DOHH2 (cell line): ENCODE data around the gene CPZ.
"Not testable (repeated sequence)": the region's sequence is repeated elsewhere in the genome, so short reads cannot be mapped to it uniquely, and the experiment has no call there.

Source experiments
- H3F3A ChIP-seq: fragments of 200-600 bp; sonication (generic), shearing (Covaris generic); 2 replicates; pipeline ENCODE4 v1.6.0; 2016; ENCODE audit warnings: antibody characterized with exemption, mild to moderate bottlenecking; ENCODE audit not compliant: control insufficient read depth, insufficient read depth
- H3K27ac ChIP-seq: fragments of 200-600 bp; sonication (generic); 2 replicates; pipeline ENCODE4 v1.5.1; 2014; ENCODE audit warnings: low read depth, mild to moderate bottlenecking, low read length, moderate library complexity
- H3K27me3 ChIP-seq: fragments of 200-600 bp; sonication (generic); 2 replicates; pipeline ENCODE4 v1.6.1; 2014; ENCODE audit warnings: mild to moderate bottlenecking, low read length, mixed read lengths; ENCODE audit not compliant: control insufficient read depth
- H3K36me3 ChIP-seq: fragments of 200-600 bp; sonication (generic); 2 replicates; pipeline ENCODE4 v1.6.1; 2014; ENCODE audit warnings: mild to moderate bottlenecking, low read length, moderate library complexity, mixed read lengths; ENCODE audit not compliant: control insufficient read depth
- H3K4me1 ChIP-seq: fragments of 200-600 bp; sonication (generic); 2 replicates; pipeline ENCODE4 v1.6.1; 2014; ENCODE audit warnings: mild to moderate bottlenecking, low read length, mixed read lengths; ENCODE audit not compliant: control insufficient read depth
- H3K4me2 ChIP-seq: fragments of 200-600 bp; sonication (generic); 2 replicates; pipeline ENCODE4 v1.6.0; 2014; ENCODE audit warnings: mild to moderate bottlenecking, low read length, moderate library complexity
- H3K4me3 ChIP-seq: fragments of 200-600 bp; sonication (generic); 2 replicates; pipeline ENCODE4 v1.5.1; 2014; ENCODE audit warnings: mild to moderate bottlenecking, low read length, mixed read lengths
- H3K79me2 ChIP-seq: fragments of 200-600 bp; sonication (generic); 2 replicates; pipeline ENCODE4 v1.6.1; 2014; ENCODE audit warnings: mild to moderate bottlenecking, low read length, mixed read lengths; ENCODE audit not compliant: control insufficient read depth
- H3K9me2 ChIP-seq: fragments of 200-600 bp; sonication (generic); replicated peaks from 2 replicates; pipeline ENCODE4 v1.6.1; 2014; ENCODE audit warnings: mild to moderate bottlenecking, low read length, mixed read lengths; ENCODE audit not compliant: control insufficient read depth
- H3K9me3 ChIP-seq: fragments of 200-600 bp; sonication (generic); 2 replicates; pipeline ENCODE4 v1.6.1; 2014; ENCODE audit warnings: antibody characterized with exemption, low read length, mixed read lengths; ENCODE audit not compliant: control insufficient read depth, insufficient read depth
- H4K20me1 ChIP-seq: fragments of 200-600 bp; sonication (generic); 2 replicates; pipeline ENCODE4 v1.6.0; 2014; ENCODE audit warnings: low read depth, mild to moderate bottlenecking, antibody characterized with exemption, low read length, moderate library complexity; ENCODE audit not compliant: control insufficient read depth, insufficient read depth
- EZH2phosphoT487 ChIP-seq: fragments of 200-600 bp; sonication (generic); IDR thresholded peaks from 2 replicates; pipeline ENCODE4 v1.6.1; 2017; ENCODE audit warnings: borderline replicate concordance, mild to moderate bottlenecking, antibody characterized with exemption, low read length, moderate library complexity, mixed read lengths
- TF ChIP-seq, protein P1 (sequence below): fragments of 200-600 bp; sonication (generic); IDR thresholded peaks from one replicate; pipeline ENCODE4 v1.5.1; 2014; ENCODE audit warnings: antibody characterized with exemption, mild to moderate bottlenecking, low read depth, low read length; ENCODE audit not compliant: poor library complexity, severe bottlenecking

CPZ gene

DNA sequence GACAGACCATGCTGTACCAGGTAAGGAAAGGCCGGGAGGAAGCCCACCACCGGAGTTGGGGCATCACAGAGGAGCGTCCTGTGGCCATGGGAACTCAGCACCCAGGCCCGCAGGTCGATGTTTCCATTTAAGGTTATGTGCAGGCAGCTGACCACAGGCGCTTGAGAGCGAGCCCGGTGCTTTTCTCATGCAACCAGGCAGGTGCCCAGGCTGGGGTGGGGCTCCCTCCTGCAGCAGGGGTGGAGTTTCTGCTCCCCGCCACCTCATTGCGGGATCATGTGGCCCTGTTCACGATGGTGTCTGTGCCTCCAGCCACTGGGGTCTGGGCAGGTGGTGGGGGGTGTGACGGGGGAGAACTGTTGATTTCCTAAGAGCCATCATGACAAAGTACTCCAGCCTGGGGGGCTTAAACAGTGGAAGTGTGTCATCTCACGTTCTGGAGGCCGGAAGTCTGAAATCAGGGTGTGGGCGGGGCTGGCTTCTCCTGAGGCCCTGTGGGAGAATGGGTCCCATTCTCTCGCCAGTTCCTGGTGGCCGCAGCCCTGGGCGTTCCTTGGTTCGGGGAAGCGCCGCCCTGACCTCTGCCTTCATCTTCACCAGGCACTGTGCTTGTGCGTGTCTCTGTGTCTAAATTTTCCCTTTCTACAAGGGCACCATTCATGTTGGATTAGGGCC, 60.9 kb downstream of the CPZ start:
- H3K36me3 ChIP-seq = no peaks in the 10 kb centered on the region
- no peaks in the 10 kb centered on the region for H3K9me3 ChIP-seq
- no peak overlapping the region for H3K27ac ChIP-seq
- TF ChIP-seq, protein P1, sequence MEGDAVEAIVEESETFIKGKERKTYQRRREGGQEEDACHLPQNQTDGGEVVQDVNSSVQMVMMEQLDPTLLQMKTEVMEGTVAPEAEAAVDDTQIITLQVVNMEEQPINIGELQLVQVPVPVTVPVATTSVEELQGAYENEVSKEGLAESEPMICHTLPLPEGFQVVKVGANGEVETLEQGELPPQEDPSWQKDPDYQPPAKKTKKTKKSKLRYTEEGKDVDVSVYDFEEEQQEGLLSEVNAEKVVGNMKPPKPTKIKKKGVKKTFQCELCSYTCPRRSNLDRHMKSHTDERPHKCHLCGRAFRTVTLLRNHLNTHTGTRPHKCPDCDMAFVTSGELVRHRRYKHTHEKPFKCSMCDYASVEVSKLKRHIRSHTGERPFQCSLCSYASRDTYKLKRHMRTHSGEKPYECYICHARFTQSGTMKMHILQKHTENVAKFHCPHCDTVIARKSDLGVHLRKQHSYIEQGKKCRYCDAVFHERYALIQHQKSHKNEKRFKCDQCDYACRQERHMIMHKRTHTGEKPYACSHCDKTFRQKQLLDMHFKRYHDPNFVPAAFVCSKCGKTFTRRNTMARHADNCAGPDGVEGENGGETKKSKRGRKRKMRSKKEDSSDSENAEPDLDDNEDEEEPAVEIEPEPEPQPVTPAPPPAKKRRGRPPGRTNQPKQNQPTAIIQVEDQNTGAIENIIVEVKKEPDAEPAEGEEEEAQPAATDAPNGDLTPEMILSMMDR = no peak
- no peak for TF ChIP-seq EZH2phosphoT487
- H3K79me2 ChIP-seq = no peaks in the 10 kb centered on the region
- no peak overlapping the region for H3K4me2 ChIP-seq
- H3K4me3 ChIP-seq = no peak overlapping the region
- no peaks in the 10 kb centered on the region for H4K20me1 ChIP-seq
- H3F3A ChIP-seq = no peaks in the 10 kb centered on the region
- no peaks in the 10 kb centered on the region for H3K27me3 ChIP-seq
- H3K9me2 ChIP-seq = no peaks in the 10 kb centered on the region
- no peaks in the 10 kb centered on the region for H3K4me1 ChIP-seq

DNA sequence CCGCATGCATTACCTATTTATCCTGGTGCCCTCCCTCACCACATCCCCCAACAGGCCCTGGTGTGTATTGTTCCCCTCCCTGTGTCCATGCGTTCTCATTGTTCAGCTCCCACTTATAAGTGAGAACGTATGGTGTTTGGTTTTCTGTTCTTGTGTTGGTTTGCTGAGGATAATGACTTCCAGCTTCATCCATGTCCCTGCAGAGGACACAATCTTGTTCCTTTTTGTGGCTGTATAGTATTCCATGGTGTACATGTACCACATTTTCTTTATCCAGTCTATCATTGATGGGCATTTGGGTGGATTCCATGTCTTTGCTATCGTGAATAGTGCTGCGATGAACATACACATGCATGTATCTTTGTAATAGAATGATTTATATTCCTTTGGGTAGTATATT, 61.6 kb downstream of the CPZ start:
- H3F3A ChIP-seq, H3K27me3 ChIP-seq, H3K9me2 ChIP-seq, H4K20me1 ChIP-seq, H3K4me1 ChIP-seq, H3K4me2 ChIP-seq, H3K9me3 ChIP-seq, H3K27ac ChIP-seq, H3K36me3 ChIP-seq, H3K79me2 ChIP-seq, H3K4me3 ChIP-seq: not testable (repeated sequence)

DNA sequence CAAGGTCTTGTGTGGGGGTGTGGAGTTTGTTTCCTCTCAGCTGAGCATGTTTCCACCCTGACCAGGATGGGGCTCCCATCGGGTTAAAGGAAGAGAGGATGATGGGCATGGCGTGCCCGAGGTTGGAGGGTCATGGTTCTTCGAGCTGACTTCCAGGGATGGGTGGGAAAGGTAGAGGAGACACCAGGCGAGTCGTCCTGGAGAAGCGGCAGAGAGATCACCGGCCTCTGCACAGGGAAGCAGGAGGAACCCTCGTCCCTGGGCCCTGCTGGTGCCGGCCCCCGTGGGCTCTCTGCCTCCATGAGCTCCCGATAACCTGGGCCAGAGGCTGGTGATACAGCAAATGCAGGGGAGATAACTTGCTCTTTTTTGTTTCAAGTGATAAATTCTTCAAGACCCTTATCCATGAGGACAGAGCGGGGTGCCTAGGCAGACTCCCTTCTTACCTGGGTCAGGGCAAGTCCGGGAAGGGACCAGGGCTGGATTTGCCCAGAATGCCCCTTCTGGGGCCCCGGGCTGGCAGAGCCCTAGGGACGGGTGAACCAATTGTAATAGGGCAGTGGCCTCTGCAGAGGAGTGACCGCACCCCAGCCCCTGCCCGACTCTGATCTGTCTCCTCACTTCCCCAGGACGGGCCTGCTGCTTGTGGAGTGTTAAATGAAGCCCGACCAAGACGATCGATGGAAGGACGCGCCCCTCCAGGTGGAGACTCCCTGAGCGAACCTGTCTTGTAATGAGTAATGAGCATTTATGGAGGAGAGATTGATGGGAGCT, 63.0 kb downstream of the CPZ start:
- TF ChIP-seq, protein P1 = no peak
- no peak for TF ChIP-seq EZH2phosphoT487
- Histone ChIP-seq H4K20me1 (no peaks in the 10 kb centered on the region), H3K4me2 (no peak overlapping the region), H3F3A (no peaks in the 10 kb centered on the region), H3K4me1 (no peaks in the 10 kb centered on the region), H3K4me3 (no peak overlapping the region), H3K27ac (no peak overlapping the region), H3K79me2 (no peaks in the 10 kb centered on the region), H3K36me3 (no peaks in the 10 kb centered on the region), H3K9me3 (no peaks in the 10 kb centered on the region), H3K9me2 (no peaks in the 10 kb centered on the region), H3K27me3 (no peaks in the 10 kb centered on the region)

DNA sequence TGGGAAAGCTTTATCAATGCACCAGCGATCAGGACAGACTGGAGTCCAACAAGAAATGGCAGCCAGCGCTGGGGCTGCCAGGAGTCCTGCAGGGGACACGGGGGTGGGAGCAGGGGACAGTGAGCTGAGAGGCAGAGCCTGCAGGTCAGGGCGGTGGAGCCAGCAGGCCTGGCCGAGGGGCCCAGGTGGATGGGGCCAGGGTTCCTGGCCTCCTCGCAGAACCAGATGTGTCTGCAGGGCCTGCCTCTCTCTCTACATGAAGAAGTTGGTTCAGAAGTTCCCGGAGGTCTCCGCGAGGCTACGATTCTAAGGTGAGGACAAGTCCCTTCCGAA, 63.6 kb downstream of the CPZ start:
- no peaks in the 10 kb centered on the region for H3K27me3 ChIP-seq
- no peaks in the 10 kb centered on the region for H3F3A ChIP-seq
- no peaks in the 10 kb centered on the region for H4K20me1 ChIP-seq
- H3K79me2 ChIP-seq = no peaks in the 10 kb centered on the region
- no peaks in the 10 kb centered on the region for H3K4me1 ChIP-seq
- H3K27ac ChIP-seq = no peak overlapping the region
- H3K36me3 ChIP-seq = no peaks in the 10 kb centered on the region
- H3K9me2 ChIP-seq = no peaks in the 10 kb centered on the region
- no peaks in the 10 kb centered on the region for H3K9me3 ChIP-seq
- H3K4me2 ChIP-seq = no peak overlapping the region
- TF ChIP-seq, protein P1 = no peak
- TF ChIP-seq EZH2phosphoT487 = no peak
- H3K4me3 ChIP-seq = no peak overlapping the region
